Panc1 (cell line): ENCODE measurements around the gene TMOD2.

Source experiments
- CTCF ChIP-seq: fragments of 450-650 bp; IDR thresholded peaks from 2 replicates; pipeline ENCODE4 v1.5.1; 2017; ENCODE audit warnings: mild to moderate bottlenecking
- POLR2AphosphoS5 ChIP-seq: IDR thresholded peaks from 2 replicates; pipeline ENCODE4 v1.6.1; 2012; ENCODE audit warnings: mild to moderate bottlenecking, low read depth, low read length, moderate library complexity

- TF ChIP-seq CTCF (peak; percentile 21), POLR2AphosphoS5 (no peak)
These were observed 24.1 kb upstream of the TMOD2 start for GRCh38 chr15:51727141-51727897.
